NCI-H2081 treated with DMSO at 0.1 percent for 48 hours (cell line): ENCODE measurements around the gene GJB6.

Experiments used
- DNase-seq: peaks from one replicate; lab custom pipeline; 2025; lab: John Stamatoyannopoulos, UW

The GJB6 gene

GRCh38 chr13:20186771-20187170 lies 45.3 kb downstream of the GJB6 start:
- no peak for DNase-seq

- DNase-seq = no peak
Measured at GRCh38 chr13:20185366-20186056, 46.6 kb downstream of the GJB6 start.

GRCh38 chr13:20182231-20182846 lies 49.8 kb downstream of the GJB6 start:
- peak; percentile 12 for DNase-seq

GRCh38 chr13:20181188-20181587 lies 50.9 kb downstream of the GJB6 start:
- peak; percentile 9 for DNase-seq

GRCh38 chr13:20178156-20178555 lies 54.0 kb downstream of the GJB6 start:
- no peak for DNase-seq

- no peak for DNase-seq
Measured at GRCh38 chr13:20177049-20177831, 54.9 kb downstream of the GJB6 start.

GRCh38 chr13:20175907-20176652 lies 56.0 kb downstream of the GJB6 start:
- DNase-seq = no peak

- no peak for DNase-seq
Measured at GRCh38 chr13:20175406-20175794, 56.7 kb downstream of the GJB6 start.

GRCh38 chr13:20174656-20175405 lies 57.3 kb downstream of the GJB6 start:
- DNase-seq = no peak

- DNase-seq = no peak
Measured at GRCh38 chr13:20173116-20173746, 58.9 kb downstream of the GJB6 start.
